NCI-H526 treated with DMSO at 0.1 percent for 48 hours (cell line): ENCODE data around the gene NPLOC4.

Experiments
- DNase-seq: peaks from one replicate; lab custom pipeline; 2025; lab: John Stamatoyannopoulos, UW

The NPLOC4 gene

GRCh38 chr17:81517339-81518112 lies 119.4 kb downstream of the NPLOC4 start:
- no peak for DNase-seq

- DNase-seq = no peak
Observed at GRCh38 chr17:81517009-81517338, 119.9 kb downstream of the NPLOC4 start.

DNA sequence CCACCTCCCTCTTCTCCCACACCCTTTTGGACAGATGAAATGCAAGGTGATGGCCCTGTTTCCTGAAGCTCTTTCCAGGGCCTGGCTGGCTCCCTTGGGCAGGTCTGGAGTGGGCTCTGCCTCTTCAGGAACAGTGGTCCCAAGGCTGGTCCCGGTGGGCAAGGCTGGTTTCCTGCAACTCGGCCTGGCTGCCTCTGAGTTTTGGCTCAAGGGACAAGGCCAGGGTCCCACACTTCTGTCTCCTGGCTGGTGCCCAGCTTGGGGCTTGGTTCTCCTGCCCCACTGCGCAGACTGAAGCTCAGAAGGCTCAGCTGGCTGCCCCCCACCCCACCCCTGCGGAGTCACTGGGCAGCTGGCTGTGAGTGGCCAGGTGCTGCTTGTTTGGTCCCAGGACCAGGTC lies 120.5 kb downstream of the NPLOC4 start:
- DNase-seq = no peak

DNA sequence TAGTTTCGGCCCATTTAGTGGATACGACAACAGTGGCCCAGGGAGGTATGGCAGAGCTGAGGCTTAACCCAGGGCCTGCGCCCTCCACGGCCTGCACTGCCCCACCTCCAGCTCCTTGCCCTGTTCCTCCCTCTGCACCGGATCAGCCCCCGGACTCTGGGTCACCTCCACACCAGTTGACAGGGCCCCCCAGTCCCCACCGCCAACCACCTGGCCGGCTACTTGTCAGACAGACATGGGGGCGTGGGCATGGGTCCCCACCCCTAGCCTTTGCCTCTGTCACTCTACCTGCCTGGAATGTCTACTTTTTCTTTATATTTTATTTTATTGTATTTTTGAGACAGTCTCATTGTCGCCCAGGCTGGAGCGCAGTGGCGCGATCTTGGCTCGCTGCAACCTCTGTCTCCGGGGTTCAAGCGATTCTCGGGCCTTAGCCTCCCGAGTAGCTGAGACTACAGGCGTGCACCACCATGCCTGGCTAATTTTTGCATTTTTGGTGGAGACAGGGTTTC lies 121.3 kb downstream of the NPLOC4 start:
- DNase-seq = no peak

- peak; percentile 41 for DNase-seq
Observed at GRCh38 chr17:81514739-81515529, 122.0 kb downstream of the NPLOC4 start.

- DNase-seq = no peak
Observed at GRCh38 chr17:81514489-81514738, 122.5 kb downstream of the NPLOC4 start.

DNA sequence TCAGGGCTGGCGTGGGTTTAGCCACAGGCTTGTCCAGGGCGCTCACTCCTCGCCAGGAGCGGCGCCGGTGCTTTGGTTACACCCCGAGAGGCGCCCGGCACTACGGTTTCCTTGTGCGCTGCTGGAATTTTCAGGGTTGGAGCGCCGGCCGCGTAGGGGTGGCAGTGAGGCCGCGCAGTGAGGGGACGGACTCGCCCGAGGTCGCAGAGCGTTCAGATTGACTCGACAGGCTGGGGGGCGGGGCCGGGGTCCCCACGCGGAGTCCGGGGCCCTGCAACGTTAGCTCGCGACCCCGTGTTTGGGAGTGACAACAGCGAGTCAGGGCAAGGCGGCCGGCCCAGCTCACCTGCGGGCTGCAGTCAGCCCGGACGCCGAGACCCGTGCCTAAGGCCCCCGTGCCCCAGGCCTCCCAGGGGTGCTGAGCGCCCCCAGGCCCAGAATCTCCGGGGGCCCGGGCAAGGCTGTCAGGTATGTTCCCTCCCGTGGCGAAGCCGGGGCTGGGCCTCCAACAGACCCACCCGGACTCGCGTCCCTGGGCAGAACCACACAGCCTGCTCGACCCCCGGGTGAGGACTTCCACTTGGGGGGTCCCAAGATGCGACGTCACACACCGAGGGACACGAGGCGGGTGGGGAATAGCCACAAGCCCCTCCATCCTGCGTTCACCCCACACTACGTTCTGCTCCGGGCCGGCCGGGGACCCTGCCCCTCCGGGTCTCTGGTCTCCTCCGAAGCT lies 123.0 kb downstream of the NPLOC4 start:
- peak; percentile 72 for DNase-seq

- DNase-seq = peak; percentile 72
Observed at GRCh38 chr17:81513372-81513752, 123.5 kb downstream of the NPLOC4 start.

DNA sequence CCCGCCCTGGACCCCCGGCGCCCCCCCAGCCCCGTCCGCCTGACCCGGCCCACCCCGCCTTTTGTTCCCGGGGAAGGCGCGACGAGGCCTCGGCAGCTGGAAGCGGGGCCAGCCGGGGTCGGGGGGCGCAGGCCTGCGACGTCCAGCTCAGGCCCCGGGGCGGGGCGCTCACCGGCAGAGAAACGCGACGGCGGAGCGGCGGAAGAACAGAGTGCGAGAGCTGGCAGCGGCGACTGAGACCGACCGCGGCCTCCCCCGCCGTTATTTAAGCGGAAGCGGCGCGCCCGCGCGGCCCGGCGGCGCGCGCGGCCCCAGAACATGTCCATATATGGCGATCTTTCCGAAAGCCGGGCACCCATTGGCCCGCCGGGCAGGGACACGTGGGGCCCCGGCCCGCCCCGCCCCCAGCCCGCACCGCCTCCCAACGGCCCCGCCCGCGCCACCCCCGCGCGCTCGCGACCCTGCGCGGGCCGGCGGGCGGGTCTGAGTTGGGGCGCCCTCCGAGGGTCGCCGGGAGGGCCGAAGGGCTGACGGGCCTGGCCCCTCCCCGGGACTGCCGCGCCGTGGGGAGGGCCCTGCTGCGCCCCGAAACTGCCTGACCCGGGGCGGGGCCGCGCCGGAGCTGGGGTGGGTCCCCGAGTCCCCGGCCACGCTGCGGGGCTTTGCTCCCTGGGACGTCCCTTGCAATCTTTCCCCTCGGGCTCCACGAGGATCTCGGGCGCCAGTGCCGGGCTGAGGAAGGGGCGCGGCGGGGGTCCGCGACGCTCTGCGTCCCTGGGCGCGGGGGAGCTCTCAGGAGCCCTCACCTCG lies 124.1 kb downstream of the NPLOC4 start, which contains the start of gene ACTG1:
TSS of gene ACTG1 (minus strand) at position 238 of the 810 bp plus-strand sequence. CDS start 445 bp downstream, outside the sequence.
- DNase-seq = peak; percentile 61

GRCh38 chr17:81511804-81512561 lies 124.9 kb downstream of the NPLOC4 start:
- no peak for DNase-seq

DNA sequence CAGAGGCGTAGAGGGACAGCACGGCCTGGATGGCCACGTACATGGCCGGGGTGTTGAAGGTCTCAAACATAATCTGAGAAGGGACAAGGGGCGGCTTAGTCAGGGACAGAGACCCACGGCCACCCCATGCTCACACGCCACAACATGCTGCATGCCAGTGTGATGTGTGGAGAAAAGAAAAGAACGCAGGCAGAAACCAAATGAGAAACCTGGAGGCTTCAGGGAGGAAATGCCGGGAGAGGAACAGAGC lies 125.4 kb downstream of the NPLOC4 start:
- no peak for DNase-seq

DNA sequence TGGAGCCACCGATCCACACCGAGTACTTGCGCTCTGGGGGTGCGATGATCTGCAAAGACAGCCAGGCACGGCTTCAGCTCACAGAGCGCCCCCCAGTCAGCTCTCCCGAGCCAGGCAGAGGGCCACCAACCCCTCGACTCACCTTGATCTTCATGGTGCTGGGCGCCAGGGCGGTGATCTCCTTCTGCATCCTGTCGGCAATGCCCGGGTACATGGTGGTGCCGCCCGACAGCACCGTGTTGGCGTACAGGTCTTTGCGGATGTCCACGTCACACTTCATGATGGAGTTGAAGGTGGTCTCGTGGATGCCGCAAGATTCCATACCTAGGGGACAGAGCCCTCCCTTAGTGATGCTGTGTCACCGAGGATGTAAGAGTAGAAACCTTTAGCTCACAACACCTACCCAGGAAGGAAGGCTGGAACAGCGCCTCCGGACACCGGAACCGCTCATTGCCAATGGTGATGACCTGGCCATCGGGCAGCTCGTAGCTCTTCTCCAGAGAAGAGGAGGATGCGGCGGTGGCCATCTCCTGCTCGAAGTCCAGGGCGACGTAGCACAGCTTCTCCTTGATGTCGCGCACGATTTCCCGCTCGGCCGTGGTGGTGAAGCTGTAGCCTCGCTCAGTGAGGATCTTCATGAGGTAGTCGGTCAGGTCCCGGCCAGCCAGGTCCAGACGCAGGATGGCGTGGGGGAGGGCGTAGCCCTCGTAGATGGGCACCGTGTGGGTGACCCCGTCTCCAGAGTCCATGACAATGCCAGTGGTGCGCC lies 125.9 kb downstream of the NPLOC4 start:
- DNase-seq = no peak

- no peak for DNase-seq
Observed at GRCh38 chr17:81509972-81510784, 126.7 kb downstream of the NPLOC4 start.

- DNase-seq = no peak
Observed at GRCh38 chr17:81509207-81509971, 127.5 kb downstream of the NPLOC4 start.

DNA sequence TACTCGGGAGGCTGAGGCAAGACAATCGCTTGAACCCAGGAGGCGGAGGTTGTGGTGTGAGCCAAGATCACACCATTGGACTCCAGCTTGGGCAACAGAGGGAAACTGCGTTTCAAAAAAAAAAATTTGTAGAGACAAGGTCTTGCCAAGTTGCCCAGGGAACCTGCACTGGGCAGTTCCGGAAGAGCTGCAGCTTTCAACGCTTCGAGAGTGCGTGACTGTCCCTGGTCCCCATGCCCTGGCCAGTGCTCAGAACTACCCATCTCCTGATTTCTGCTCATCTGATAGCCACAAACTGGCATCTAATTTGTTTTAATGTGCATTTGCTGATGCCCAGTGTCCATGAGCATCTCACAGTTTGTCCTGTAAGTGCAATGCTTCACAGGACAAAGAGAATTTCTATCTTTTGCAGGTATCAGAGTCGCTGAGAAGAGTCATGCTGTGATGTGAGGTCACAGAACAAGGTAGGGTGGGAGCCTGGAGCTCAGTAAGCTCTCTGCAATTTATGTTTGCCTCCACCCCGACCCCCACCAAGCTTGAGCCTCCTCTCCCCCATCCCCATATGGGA lies 128.2 kb downstream of the NPLOC4 start:
- DNase-seq = no peak
